Measurements from ENCODE around the gene DEFB114.

The DEFB114 gene

DNA sequence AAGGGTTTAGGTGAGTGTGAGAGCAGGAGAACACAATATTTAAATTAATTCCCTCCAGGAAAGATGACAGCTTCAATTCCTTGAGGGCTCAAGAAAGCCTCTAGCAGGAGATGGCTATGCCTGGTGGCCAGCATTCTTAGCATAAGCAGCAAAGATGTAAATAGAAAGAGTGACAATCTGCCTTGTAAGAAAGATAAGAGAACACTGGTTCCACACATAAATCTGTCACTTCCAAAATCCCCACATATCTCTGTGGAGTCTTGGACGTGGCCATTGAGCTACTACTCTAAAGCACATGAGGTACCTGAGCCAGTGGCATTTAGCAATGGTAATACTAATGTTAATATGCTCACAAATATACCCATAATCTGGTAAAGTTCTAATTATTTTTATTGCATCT, 29.2 kb downstream of the DEFB114 start:
- DNase-seq, result no peak

DNA sequence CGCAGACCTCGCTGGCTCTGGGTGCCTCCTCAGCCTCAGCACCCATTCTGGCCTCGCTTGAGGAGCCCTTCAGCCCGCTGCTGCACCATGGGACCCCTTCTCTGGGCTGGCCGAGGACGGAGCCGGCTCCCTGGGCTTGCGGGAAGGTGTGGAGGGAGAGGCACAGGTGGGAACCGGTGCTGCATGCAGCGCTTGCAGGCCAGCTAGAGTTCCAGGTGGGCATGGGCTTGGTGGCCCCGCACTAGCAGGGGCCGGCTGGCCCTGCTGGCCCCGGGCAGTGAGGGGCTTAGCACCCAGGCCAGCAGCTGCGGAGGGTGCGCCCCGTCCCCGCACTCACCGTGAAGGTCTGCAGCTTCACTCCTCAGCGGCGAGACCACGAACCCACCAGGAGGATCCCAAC, 30.4 kb downstream of the DEFB114 start:
- DNase-seq, result no peak

DNA sequence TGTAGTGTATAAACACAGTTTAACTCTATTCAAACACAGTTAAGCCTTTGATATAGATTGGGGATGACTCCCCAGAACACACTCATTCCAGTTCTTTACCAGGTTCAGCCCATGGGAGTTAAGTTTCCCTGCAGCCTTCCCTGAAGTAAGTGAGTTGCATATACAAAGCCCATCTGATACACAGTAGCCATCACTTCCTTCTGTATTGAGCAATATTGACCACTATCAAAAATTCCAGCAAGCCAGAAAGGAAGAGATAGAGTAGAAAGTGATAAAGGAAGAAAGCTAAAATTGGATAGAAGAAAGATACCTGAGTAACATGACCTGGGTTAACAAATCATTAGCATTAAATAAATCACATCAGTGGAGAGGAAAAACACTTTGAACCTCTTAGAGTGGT, 34.6 kb downstream of the DEFB114 start:
- no peak for DNase-seq

DNA sequence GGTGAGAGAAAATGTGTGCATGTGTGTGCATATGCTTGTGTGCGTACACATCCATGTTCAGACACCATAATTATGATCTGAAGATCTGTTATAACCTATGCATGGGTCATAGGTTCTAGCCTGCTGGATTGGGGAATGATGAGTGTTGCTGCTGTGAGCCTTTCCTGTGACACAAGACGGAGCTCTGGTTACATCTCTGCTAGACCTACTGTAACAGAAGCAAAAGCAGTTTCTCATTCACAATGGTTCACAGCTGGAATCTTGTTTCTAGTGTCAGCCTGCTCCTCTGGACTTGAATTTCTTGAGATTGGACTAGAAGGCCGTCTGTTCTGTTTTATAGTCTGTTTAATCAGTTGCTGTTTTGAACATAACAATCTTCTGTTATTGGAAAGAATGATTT, 40.1 kb downstream of the DEFB114 start:
- no peak for DNase-seq

DNA sequence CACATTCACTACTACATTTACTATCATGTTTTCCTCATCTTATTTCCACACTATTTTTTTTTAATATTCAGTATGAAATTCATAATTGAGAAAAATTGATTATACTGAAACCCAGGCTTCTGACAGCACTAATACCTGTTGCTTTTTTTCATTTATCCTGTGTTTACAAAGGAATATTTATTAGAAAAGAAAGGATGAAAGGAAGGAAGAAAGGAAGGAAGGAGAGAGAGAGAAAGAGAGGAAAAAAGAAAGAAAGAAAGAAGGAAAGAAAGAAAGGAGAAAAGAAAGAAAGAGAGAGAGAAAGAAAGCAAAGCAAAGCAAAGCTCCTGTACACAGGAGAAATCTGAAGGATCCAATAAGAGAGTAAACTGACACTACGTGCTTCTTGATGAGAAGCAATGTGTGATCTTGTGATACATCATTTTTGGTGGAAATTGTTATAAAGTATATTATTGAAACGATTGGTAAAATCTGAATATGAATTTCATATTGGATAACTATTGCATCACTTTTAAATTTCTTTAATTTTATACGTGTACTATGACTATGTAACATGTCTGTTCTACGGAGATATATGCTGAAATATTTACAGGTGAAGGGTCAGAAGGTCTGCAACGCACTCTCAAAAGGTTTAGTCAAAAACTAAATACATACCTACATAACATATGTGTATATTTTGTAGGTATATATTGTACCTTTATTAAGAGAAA, 43.9 kb downstream of the DEFB114 start:
- DNase-seq, result no peak

DNA sequence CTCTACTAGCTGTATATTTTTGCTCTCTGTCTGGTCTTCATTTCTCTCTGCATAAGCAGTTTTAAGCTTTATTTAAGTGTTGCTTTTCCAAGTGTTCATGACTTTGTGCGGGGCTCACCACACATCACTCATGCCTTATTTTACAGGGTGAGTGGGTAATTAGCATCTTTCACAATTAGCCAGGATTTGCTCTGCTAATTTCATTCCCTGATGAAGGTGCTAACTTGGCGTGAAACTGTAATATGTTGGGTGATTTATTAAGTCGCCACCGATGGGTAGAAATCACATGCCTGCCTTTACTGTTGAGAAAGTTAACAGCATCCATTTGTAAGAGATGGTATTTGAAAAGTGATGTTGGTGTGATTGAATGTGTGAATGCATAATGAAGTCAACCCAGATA, 44.7 kb downstream of the DEFB114 start:
- no peak for DNase-seq

DNA sequence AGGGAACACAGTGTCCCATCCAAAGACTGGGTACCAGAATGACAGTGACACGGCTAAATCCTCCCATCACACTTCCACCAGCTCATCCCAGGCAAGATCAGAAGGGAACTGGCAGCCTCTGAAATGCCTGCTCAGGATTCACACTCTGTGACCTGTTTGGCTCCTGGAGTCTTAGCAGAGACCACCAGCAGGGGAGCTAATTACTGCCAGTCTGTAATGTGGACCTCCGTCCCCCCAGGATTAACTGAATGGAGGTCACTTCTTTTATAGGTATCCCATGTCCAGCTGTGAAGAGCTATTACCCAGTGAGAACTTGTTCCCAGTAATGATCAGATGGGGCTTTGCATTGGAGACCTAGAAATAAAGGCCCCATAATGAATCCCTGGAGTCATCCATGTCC, 45.2 kb downstream of the DEFB114 start:
- DNase-seq, result no peak

DNA sequence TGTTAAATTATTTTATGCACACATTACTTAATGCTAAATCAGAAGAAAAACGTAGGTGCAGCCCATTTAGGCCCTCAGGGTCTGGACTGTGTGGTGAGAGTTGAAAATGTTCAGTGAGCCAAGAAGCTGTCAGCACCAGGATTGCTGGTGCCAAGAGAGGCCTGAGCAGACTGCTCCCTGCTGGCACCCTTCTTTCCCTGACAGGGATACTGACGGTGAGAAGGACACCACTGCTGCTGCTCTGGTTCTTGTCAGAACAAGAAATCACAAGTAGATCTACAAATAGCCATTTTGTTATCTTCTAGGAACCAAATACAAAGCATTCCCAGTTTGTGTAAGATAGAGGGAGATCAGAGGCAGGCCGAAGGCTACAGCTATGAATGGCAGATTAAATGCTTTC, 48.9 kb downstream of the DEFB114 start:
- no peak for DNase-seq

DNA sequence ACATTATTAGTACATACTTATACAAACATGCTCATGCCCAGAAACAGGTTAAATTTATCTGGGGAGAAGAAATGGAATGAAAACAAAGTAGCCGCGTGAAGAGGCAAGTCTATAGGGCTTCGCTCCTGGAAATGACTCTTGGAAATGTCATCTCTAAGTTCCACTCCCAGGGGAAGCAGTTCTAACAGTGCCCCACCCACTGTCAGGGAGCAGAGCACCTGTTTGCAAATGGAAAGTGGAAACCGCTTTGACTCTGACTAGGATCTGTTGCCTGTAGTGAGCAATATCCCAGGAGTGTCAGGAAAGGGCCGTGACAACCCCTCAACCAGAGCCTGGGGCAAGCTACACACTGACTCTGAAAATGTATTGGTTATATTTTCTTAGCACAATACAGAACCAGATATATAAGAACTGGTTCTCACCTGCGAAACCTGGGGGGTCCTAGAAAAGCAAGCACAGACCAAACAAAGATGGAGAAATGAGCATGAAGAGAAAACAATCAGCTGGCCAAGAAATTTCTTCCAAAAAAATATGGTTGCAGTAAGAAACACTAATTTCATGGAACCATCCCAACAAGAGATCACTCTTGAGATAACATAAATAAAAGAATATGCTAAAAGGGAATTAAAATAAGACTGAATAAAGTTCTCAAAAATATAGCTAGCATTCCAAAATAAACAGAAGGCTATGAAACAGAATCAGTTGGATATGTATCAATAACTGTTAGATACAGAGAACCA, 50.2 kb downstream of the DEFB114 start:
- no peak for DNase-seq

DNA sequence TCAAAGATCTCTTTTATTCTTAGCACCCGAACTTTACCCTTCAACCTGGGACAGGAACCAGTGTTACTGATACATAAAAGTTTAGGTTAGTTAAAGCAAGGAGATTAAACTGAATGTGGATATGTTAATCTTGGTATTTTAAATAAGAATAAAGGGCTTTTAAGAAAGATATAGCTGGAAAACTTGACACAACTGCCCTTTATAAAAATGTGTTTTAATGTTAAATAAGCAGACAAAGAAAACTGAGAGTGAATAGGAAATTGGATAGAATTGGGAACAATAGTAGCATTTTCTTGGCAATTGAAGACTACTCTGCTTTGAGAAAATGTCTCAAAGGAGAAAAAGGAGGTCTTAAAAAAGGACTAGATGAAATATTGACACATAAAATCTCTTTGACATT, 51.8 kb downstream of the DEFB114 start:
- no peak for DNase-seq

DNA sequence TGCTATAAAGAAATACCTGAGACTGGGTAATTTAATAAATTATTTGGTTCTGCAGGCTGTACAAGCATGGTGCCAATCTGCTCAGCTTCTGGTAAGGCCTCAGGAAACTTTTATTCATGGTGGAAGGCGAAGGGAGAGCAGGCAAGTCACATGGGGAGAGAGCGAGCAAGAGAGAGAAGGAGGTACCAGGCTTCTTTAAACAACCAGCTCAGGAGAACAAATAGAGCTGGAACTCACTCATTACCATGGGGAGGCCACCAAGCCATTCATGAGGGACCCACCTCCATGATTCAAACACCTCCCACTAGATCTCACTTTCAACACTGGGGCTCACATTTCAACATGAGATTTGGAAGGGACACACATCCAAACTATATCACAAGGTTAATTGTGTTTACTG, 52.7 kb downstream of the DEFB114 start:
- DNase-seq, result no peak
